Measurements from ENCODE around the gene FAM216B. TPM values are rescaled to one million over a fixed set of nuclear protein-coding genes. Genes with fewer than 3 reads are reported as not detected.

FAM216B gene
- total and polyA plus RNA-seq, 2 of the 8 experiments (the other 6 are each of a cell fraction or from before 2014, with no cell fraction given), result not detected

GRCh38 chr13:42820451-42820850, 39.1 kb downstream of the FAM216B start (continued):
- TF ChIP-seq BCL11A (IDR thresholded peaks at IDR 0.05; ENCODE audit: low read depth in 2 of 2, low read length in 2 of 2) (no peak), RFX5 (IDR thresholded peaks at IDR 0.05; ENCODE audit: borderline replicate concordance, low read depth, low read length) (no peak), RNF2 (IDR thresholded peaks at IDR 0.05; ENCODE audit: borderline replicate concordance, low read depth, low read length, missing control alignments, poor library complexity, severe bottlenecking) (no peak)
